COLO829 (cell line): ENCODE measurements around the gene IFNAR1.
"Not testable (repeated sequence)": the region's sequence is repeated elsewhere in the genome, so short reads cannot be mapped to it uniquely, and the experiment has no call there.

ENCODE experiments used
- DNase-seq: peaks from one replicate; pipeline ENCODE4 v3.0.0; 2012; ENCODE audit warnings: low spot score

IFNAR1 gene

DNA sequence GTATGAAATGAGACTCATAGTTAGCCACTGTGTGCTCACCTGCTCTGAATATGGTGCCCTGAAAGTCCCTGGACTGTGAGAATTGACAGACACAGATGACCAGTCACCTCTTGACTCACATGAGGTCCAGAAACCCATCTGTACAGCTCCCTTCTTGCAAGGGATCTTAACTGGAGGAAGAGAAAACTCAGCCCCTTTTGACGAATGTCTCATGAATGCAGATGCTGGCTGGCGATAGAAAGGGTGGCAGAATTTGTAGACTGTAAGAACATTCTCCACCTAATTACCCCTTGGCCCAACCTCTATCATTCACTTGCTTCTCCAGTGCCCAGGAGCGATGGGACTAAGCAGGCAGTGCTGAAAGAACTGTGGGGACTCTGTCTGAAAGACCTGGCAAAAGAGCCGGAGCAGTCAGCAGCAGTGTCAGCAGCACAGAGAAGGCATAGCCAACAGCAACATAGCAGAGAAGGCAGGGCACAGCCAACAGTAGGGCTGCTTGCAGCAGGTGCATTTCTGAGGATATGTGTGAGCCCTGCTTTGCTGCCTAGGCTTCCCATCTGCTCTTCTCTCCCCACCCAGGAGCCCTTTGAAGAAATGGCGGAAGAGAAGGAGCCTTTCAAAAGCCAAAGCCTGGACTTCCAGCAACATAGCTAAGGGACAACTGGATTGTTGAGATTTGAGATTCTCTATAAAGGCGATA, 52.6 kb downstream of the IFNAR1 start:
- no peak for DNase-seq

DNA sequence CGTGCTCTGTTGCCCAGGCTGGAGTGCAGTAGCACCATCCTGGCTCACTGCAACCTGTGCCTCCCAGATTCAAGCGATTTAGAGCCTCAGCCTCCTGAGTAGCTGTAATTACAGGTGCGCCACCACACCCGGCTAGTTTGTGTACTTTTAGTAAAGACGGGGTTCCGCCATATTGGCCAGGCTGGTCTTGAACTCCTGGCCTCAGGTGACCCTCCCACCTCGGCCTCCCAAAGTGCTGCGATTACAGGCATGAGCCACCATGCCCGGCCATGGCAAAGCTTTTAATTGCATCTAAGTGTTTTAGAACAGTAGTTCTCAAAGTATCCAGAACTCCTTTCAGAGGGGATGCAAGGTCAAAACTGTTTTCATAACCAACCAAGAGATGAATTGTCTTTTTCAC, 53.3 kb downstream of the IFNAR1 start:
- DNase-seq, result no peak

DNA sequence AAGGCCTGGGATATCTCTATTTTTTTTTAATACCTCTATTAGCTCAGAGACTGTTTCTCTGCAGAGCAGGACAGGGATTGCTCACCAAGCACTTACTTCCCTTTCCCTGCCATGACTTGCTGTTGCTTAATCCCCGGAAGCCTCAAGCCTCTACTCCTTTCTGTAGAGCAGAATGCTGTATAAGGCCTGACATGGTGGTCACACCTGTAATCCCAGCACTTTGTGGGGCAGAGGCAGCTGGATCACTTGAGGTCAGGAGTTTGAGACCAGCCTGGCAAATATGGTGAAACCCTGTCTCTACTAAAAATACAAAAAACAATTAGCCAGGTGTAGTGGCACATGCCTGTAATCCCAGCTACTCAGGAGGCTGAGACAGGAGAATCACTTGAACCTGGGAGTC, 55.2 kb downstream of the IFNAR1 start:
- DNase-seq, result not testable (repeated sequence)

DNA sequence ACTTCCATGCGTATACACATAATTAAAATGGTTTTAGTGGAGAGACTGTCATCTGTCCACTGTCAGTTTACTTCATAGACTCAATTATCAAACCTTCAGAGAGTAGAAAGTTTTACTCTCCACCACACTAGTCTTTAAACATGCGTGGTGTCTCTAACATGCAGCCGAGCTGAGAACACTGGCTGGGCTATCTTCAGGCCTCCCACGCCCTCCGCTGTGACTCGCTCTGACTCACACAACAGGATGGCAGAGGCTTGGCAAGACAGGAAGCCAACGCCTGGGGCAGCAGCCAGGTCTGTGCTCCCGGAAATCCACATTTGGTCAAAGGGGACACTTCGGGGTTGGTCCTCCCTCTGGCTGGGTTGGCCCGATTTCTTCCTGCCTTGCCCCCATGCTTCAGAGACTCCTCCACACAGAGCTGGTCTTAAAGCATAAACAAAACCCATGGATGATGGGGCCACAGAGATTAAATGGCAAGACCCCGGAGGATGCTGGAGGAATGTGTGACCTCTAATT, 55.8 kb downstream of the IFNAR1 start:
- DNase-seq, result peak; percentile 87

DNA sequence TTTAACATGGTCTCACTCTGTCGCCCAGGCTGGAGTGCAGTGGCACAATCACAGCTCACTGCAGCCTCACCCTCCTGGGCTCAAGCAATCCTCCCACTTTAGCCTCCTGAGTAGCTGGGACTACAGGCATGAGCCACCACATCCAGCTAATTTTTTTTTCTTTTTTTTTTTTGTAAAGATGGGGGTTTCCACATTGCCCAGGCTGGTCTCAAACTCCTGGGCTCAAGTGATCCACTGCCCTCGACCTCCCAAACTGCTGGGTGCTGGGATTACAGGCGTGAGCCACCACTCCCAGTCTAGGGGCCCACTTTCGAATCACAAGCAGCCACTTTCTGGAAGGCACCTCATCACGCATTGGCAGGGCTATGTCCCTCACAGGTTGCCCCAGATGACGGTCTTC, 56.6 kb downstream of the IFNAR1 start:
- not testable (repeated sequence) for DNase-seq

DNA sequence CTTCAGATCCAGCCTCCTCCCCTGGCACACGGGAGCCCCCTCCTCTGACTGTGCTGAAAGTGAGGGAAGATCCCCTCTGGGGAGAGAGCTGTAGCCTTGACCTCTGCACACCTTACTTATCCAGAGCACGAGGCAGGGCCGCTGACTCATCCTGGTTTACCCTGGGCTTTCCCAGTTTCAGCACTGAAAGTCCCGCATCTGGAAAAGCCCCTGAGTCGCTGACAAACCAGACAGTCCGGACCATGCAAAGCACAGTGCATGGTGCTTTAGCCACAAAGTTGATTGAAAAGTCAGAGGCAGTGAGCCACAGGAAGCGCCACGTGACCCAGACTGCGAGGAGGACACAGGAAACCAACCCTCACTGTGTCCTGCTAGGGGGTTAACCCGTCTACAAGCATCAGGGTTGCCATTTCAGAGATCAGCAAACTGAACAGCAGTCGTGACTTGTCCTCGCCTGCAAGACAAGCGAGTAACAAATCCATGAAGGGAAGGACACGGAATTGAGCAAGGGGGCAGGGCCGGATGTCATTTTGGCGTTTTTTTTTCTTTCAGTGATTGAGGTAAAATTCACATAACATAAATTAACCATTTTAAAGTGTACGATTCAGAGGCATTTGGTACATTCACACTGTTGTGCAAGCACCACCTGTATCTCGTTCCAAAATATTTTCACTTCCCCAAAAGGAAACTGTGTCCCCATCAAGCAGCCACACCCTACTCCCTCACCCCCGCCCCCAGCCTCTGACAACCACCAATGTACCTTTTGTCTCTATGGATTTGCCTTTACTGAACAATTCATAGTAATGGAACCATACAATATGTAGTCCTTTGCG, 58.5 kb downstream of the IFNAR1 start:
- no peak for DNase-seq

DNA sequence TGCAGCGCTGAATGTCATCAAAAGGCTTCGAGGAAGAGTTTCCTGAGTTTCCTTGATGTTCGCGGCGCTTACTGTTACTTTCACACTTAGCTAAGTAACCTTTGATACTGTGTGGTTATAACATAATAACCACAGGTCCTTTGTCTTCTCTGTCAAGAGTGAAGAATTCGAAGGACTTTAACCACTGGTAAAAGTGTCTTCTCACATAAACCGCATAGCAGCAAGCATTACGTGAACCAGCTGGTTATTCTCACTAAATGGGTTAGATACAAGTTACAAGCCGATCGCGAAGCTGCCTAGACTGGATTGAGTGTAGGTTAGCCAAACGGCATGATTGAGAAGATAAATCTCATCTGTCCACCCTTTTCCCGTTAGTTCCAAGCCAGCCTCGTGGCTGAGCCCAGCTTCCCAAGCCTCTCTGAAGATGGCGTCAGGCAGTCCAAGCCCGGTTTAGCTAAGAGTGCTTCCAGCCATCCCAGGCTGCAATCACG, 60.1 kb downstream of the IFNAR1 start:
- no peak for DNase-seq

DNA sequence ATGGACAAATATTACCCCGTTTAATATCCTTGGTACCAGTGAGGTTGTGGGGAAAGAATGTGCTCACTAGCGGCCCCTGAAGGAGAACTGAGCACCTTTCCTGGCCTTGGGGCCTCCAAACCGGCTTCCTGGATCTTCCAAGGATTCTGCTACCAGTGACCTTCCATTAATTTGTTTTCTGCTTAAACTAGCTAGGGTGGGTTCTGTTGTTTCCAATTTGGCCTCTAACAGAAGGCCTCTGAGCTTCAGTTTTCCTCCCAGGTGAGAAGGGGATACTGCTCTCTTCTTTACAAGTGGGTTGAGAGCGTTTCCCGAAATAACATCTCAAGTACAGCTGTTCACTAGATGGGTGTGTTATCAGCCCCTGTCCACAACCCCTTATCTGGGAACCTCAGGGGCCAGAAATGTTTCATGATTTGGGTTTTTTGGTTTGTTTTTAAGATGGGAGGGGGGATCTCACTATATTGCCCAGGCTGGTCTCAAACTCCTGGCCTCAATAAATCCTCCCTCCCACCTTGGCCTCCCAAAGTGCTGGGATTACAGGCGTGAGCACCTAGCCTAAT, 61.5 kb downstream of the IFNAR1 start:
- no peak for DNase-seq

DNA sequence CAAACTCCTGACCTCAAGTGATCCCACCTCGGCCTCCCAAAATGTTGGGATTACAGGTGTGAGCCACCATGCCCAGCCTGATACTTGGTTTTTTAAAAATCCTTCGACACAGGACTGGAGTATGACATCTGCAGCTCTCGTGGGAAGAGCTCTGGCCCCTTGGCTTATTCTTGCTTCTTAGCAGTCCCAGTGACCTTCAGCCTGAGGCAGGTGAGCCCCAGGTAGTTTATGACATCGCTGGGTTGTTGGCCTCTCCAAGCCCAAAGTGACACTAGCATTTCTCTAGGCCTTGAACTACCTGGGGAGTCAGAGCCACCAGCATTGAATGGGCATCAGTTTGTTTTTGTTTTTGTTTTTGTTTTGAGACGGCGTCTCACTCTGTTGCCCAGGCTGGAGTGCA, 62.5 kb downstream of the IFNAR1 start:
- DNase-seq, result no peak

DNA sequence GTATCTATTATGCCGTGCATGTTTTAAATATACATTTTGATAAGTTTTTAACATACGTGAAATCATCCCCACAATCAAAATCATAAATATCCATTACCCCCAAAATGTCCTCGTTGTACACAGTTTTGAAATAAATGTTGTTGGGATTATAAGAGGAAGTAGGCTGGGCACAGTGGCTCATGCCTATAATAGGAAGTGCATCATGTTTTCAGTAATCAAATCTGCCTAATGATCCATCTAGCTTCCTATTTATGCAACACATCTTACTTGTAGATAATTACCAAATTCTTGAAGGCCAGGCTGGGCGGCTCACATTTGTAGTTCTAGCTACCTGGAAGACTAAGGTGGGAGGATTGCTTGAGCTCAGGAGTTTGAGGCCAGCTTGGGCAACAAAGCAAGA, 63.4 kb downstream of the IFNAR1 start:
- no peak for DNase-seq

DNA sequence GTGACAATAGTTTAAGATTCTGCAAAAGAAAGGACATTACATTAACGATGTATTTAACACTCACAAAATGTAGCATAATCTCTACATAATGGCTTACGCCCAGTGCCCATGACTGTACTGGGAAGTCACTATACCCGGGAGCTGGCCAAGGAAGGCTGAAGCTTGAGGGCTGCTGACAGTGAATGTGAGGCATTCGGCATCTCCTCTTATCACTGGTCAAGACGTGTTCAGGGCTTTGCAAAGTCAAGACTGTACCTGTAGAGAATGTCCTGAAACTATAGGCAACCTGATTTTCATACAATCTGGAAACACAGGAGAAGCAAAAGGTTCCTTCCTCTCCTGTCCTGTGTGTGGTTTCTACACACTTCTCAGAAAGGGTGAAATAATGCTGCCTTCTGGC, 65.7 kb downstream of the IFNAR1 start:
- no peak for DNase-seq

DNA sequence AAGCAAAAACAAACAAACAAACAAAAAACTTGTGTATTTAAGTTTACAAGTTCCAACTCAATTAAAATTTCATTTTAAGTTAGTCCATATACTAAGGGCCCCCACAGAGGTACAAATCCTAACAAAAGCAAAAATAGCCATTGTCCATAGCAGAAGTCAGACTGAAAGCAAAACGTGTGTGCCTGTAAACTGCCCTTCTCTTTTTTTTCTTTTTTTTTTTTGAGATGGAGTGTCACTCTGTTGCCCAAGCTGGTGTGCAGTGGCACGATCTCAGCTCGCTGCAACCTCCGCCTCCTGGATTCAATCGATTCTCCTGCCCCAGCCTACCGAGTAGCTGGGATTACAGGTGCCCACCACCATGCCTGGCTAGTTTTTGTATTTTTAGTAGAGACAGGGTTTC, 66.9 kb downstream of the IFNAR1 start:
- no peak for DNase-seq

DNA sequence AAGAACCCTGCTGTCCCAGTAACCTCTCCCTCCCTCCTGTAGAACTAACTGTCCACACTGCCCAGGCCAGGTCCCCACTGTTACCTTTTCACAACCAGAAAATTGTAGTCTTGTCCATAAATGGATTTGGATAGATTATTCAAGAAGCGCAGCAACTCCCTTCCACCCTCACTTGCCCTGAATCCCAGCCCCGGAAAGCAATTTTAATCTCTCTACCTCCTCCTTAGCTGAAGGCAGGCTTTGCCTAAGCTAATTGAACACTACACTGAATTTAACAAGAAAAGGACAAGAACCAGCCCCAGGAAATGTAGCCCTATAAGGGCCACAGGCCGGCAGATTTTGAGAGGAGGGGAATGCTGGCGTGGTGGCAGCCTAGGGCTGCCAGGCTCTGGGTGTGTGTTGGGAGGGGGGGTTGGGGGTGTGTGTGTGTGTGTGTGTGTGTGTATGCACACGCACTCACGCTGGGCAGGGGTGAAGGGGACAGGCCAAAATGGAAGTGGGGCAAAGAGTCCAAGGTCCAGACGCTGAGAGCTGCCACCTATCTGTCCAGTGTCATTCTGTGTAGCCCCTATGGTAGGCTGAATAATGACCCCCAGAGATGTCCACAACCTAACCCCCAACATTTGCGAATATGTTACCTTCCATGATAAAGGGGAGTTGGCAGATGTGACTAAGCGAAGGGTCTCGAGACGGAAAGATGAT, 67.7 kb downstream of the IFNAR1 start:
- no peak for DNase-seq

DNA sequence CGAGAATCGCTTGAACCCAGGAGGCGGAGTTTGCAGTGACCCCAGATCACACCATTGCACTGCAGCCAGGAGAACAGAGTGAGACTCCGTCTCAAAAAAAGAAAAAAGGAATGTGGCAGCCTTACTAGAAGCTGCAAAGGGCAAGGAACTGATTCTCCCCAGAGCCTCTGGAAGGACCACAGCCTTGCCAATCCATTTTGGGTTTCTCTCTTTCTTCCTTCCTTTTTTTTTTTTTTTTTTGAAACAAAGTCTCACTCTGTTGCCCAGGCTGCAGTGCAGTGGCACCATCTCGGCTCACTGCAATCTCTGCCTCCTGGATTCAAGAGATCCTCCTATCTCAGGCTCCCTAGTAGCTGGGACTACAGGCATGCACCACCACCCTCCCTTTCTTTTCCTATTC, 68.6 kb downstream of the IFNAR1 start:
- no peak for DNase-seq

DNA sequence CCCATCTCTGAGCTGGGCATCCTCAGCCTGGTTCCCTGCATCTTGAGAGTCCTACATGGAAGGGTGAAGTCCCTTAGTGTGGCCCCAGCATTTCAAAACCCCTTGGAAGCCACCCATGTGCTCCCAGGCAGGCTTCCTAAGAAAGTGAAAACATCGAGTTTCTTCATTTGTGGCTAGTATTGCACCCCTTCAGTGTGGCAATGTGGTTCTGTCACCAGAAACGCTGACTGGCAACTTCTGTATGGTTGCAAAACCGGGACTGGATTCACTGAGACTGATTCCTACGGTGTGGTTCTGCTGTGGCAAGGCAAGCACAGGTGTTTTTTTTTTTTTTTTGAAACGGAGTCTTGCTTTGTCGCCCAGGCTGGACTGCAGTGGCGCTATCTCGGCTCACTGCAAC, 69.5 kb downstream of the IFNAR1 start:
- DNase-seq, result no peak

DNA sequence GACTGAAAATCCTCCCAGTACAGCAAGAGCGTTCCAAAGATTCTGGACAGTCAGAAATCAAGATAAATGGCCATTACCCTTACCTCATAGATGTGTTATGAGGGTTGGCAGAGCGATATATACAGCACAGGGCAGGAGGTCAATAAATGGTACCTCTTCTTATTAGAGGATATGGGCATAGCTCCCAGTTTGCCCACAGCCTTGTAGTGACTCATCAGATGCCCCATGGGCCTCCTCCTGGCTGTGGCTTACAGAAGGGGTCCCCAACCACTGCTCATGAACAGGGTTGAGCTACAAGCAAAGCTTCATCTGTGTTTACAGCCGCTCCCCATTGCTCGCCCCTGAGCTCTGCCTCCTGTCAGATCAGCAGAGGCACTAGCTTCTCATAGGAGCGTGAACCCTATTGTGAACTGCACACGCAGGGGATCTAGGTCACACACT, 71.1 kb downstream of the IFNAR1 start:
- no peak for DNase-seq

DNA sequence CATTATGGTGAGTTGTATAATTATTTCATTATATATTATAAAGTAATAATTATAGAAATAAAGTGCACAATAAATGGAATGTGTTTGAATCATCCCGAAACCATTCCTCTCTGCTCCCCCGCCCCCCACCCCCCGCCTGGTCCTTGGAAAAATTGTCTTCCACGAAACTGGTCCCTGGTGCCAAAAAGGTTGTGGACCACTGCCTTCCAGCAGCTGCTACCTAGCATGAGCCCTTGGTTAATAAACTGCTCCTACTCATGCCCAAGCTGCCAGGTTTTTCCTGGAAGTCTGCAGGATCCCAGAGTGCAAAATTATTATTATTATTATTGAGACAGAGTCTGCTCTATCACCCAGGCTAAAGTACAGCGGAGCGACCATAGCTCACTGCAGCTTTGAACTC, 71.7 kb downstream of the IFNAR1 start:
- DNase-seq, result no peak

DNA sequence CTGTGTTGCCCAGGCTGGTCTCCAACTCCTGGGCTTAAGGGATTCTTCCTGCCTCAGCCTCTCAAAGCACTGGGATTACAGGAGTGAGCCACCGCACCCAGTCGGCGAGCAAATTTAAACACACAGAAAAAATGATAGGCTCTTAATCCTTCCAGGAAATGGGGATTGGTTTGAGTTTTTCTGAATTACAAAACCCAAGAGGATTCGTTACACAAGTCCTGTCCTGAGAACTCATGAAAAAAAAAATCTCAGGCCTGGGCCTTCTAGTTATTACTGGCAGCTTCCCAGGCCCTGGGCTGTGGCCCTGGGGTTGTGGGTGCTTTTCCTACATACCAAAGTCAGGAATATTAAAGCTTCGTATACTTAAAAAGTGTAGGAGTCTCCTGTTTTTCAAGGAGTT, 72.2 kb downstream of the IFNAR1 start:
- no peak for DNase-seq

DNA sequence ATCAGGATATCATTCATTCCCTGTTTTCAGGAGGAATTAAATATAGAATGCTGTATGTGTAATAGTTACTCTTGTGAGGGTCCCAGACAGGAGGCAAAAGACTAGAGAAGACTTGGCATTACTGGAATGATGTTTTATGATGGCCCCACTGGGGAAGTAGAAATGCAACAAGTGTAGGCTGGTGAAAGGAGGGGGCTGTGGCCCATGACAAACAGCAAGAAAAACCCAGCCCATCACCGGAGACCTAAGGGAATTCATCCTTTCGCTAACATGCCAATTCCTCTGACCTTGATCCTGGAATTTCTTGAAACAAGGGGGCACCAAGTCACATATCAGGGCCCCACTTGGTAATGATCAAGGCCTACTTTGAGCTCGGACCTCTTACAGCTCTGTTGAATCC, 72.9 kb downstream of the IFNAR1 start:
- no peak for DNase-seq

DNA sequence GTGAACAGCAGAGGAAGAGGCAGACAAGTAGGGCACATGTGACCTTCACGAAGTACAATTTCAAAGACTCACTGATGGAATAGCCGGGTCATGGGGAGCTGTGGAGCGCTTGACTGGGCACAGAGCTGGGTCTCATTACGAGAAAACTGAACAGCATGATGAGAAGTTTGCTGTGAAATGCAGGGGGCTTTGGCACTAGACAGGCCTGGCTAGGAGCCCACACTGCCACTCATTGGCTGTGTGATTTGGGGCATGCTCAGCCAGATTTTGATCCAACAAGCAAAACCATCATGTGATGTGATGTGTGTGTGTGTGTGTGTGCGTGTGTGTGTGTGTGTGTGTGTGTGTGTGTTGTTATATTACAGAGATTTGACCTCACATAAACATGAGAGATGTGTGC, 73.6 kb downstream of the IFNAR1 start:
- no peak for DNase-seq

DNA sequence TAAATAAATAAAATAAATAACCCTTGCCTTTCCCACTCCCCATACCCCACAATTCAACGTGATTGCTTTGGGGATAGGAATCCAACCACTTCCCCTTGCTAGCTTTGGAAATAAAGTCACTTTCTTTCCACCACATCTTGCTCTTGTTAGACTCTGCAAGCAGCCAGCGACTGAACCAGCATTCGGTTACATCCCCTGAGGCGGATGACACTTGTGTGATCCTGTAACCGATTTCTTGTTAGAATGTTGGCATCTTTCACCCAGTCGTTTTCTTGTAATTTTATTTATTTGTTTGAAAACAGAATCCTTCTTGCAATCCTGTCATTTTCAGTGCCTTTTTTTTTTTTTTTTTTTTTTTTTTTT, 76.8 kb downstream of the IFNAR1 start:
- no peak for DNase-seq
